IMR-90 (cell line): ENCODE data around the gene DYRK1A. TPM values are rescaled to one million over a fixed set of nuclear protein-coding genes. Genes with fewer than 3 reads are reported as not detected.

Source experiments
- ATAC-seq: fragments of 200-7000 bp; cut with Tn5 transposase; 2 replicates; pipeline ENCODE4 v1.9.1; 2020; ENCODE audit warnings: low read depth, mild to moderate bottlenecking, moderate library complexity
- BruUV-seq: library from RNA; stranded (reverse); fragments of 400-500 nt; replicated peaks from 2 replicates; lab custom pipeline; 2021; lab: Mats Ljungman, UMichigan
- CTCF ChIA-PET: fragments of 300-600 bp; formaldehyde crosslinking; extraction: SDS; loops from one replicate; lab custom pipeline; 2021; ENCODE audit warnings: antibody characterized with exemption; lab: Yijun Ruan, JAX
- POLR2A ChIA-PET: fragments of 300-600 bp; sonication (Branson Sonifier 250); formaldehyde crosslinking; loops from one replicate; lab custom pipeline; 2022; ENCODE audit warnings: antibody characterized with exemption; ENCODE audit not compliant: unreplicated experiment; lab: Charles Lee
- DNase-seq: peaks from one replicate; pipeline ENCODE4 v3.0.0; 2013
- H2AFZ ChIP-seq: replicated peaks from 2 replicates; pipeline ENCODE3; 2013; ENCODE audit warnings: low read length, mild to moderate bottlenecking; ENCODE audit not compliant: poor library complexity
- H2AK5ac ChIP-seq: 2 replicates; pipeline ENCODE4 v1.6.1; 2013; ENCODE audit warnings: low read depth, low read length, inconsistent platforms
- H2AK9ac ChIP-seq: replicated peaks from 2 replicates; pipeline ENCODE3; 2013; ENCODE audit warnings: mild to moderate bottlenecking, low read depth, low read length, moderate library complexity; ENCODE audit not compliant: poor library complexity
- H2BK120ac ChIP-seq: 2 replicates; pipeline ENCODE4 v1.6.1; 2013; ENCODE audit warnings: low read depth, low read length, inconsistent platforms
- H2BK15ac ChIP-seq: 3 replicates; pipeline ENCODE4 v1.6.1; 2013; ENCODE audit warnings: low read depth, low read length, inconsistent platforms
- H2BK20ac ChIP-seq: 2 replicates; pipeline ENCODE4 v1.6.1; 2013; ENCODE audit warnings: low read depth, mild to moderate bottlenecking, inconsistent platforms, low read length, moderate library complexity
- H2BK5ac ChIP-seq: 2 replicates; pipeline ENCODE4 v1.6.1; 2013; ENCODE audit warnings: mild to moderate bottlenecking, low read depth, low read length, inconsistent platforms; ENCODE audit not compliant: poor library complexity, severe bottlenecking
- H3K14ac ChIP-seq: replicated peaks from 2 replicates; pipeline ENCODE4 v1.6.1; 2013; ENCODE audit warnings: low read depth, low read length, inconsistent platforms
- H3K18ac ChIP-seq: 2 replicates; pipeline ENCODE4 v1.6.1; 2013; ENCODE audit warnings: low read depth, low read length, control low read depth
- H3K23ac ChIP-seq: 2 replicates; pipeline ENCODE4 v1.6.1; 2013; ENCODE audit warnings: low read depth, low read length, inconsistent platforms
- H3K27ac ChIP-seq: 2 replicates; pipeline ENCODE4 v1.5.1; 2013; ENCODE audit warnings: mild to moderate bottlenecking, control low read depth, low read length; ENCODE audit not compliant: insufficient read depth
- H3K27me3 ChIP-seq: 2 replicates; pipeline ENCODE4 v1.6.1; 2013; ENCODE audit warnings: low read length; ENCODE audit not compliant: control insufficient read depth, insufficient read depth
- H3K36me3 ChIP-seq: 2 replicates; pipeline ENCODE4 v1.6.1; 2013; ENCODE audit warnings: low read length, mixed read lengths; ENCODE audit not compliant: control insufficient read depth, insufficient read depth
- H3K4ac ChIP-seq: 2 replicates; pipeline ENCODE4 v1.6.1; 2013; ENCODE audit warnings: low read depth, low read length, inconsistent platforms
- H3K4me1 ChIP-seq: 2 replicates; pipeline ENCODE4 v1.6.1; 2013; ENCODE audit warnings: low read length, mixed read lengths; ENCODE audit not compliant: control insufficient read depth, insufficient read depth
- H3K4me2 ChIP-seq: 2 replicates; pipeline ENCODE4 v1.6.1; 2013; ENCODE audit warnings: low read depth, mild to moderate bottlenecking, control low read depth, low read length, moderate library complexity
- H3K4me3 ChIP-seq: 2 replicates; pipeline ENCODE4 v1.5.1; 2013; ENCODE audit warnings: low read depth, mild to moderate bottlenecking, control low read depth, low read length, moderate library complexity; ENCODE audit not compliant: insufficient read depth
- H3K56ac ChIP-seq: 2 replicates; pipeline ENCODE4 v1.6.1; 2013; ENCODE audit warnings: low read length, inconsistent platforms; ENCODE audit not compliant: insufficient read depth; ENCODE audit errors: extremely low read depth
- H3K79me1 ChIP-seq, 2 experiments: 2 replicates each; pipeline ENCODE4 v1.6.1; 2013; ENCODE audit warnings: low read length in 2 of 2, inconsistent platforms in 1 of 2, low read depth in 1 of 2
- H3K9ac ChIP-seq: 2 replicates; pipeline ENCODE4 v1.6.1; 2013; ENCODE audit warnings: low read depth, low read length, control low read depth
- H3K9me1 ChIP-seq: 2 replicates; pipeline ENCODE4 v1.6.1; 2013; ENCODE audit warnings: low read length, inconsistent platforms; ENCODE audit not compliant: insufficient read depth
- H3K9me3 ChIP-seq: 2 replicates; pipeline ENCODE4 v1.6.1; 2013; ENCODE audit warnings: low read length; ENCODE audit not compliant: control insufficient read depth, insufficient read depth
- H4K20me1 ChIP-seq: 2 replicates; pipeline ENCODE4 v1.6.1; 2013; ENCODE audit warnings: low read length, inconsistent platforms; ENCODE audit not compliant: insufficient read depth
- H4K5ac ChIP-seq: 2 replicates; pipeline ENCODE4 v1.6.1; 2013; ENCODE audit warnings: mild to moderate bottlenecking, low read depth, low read length, control low read depth
- H4K8ac ChIP-seq, 2 experiments: 2 replicates each; pipeline ENCODE4 v1.6.1; 2013; ENCODE audit warnings: low read depth in 2 of 2, low read length in 2 of 2, control low read depth in 1 of 2, inconsistent platforms in 1 of 2
- H4K91ac ChIP-seq: 2 replicates; pipeline ENCODE4 v1.6.1; 2013; ENCODE audit warnings: low read depth, low read length, inconsistent platforms; ENCODE audit not compliant: insufficient read depth
- BHLHE40 ChIP-seq: fragments of 150-350 bp; IDR thresholded peaks from 2 replicates; pipeline ENCODE4 v1.6.1; 2016; ENCODE audit warnings: mild to moderate bottlenecking, low read depth, low read length
- CEBPB ChIP-seq: IDR thresholded peaks from 2 replicates; pipeline ENCODE4 v1.6.1; 2012; ENCODE audit warnings: low read depth, low read length, improper control_type of control experiment
- CHD1 ChIP-seq: IDR thresholded peaks from 2 replicates; pipeline ENCODE4 v1.6.1; 2012; ENCODE audit warnings: low read depth, low read length, improper control_type of control experiment
- FOS ChIP-seq: fragments of 150-350 bp; IDR thresholded peaks from 2 replicates; pipeline ENCODE4 v1.6.1; 2016; ENCODE audit warnings: low read depth, low read length
- MAFK ChIP-seq: IDR thresholded peaks from 2 replicates; pipeline ENCODE4 v1.6.1; 2012; ENCODE audit warnings: low read depth, low read length, improper control_type of control experiment
- MAZ ChIP-seq: IDR thresholded peaks from 2 replicates; pipeline ENCODE4 v1.6.1; 2012; ENCODE audit warnings: low read depth, mild to moderate bottlenecking, low read length, improper control_type of control experiment, moderate library complexity, borderline replicate concordance
- MXI1 ChIP-seq: IDR thresholded peaks from 2 replicates; pipeline ENCODE4 v1.6.1; 2012; ENCODE audit warnings: low read depth, mild to moderate bottlenecking, low read length, moderate library complexity, borderline replicate concordance
- NFE2L2 ChIP-seq: fragments of 150-350 bp; IDR thresholded peaks from 2 replicates; pipeline ENCODE4 v1.6.1; 2016; ENCODE audit warnings: low read depth, mild to moderate bottlenecking, low read length
- POLR2A ChIP-seq: IDR thresholded peaks from 2 replicates; pipeline ENCODE4 v1.6.1; 2012; ENCODE audit warnings: mild to moderate bottlenecking, low read depth, low read length
- RAD21 ChIP-seq: IDR thresholded peaks from 2 replicates; pipeline ENCODE4 v1.6.1; 2012; ENCODE audit warnings: low read length, improper control_type of control experiment
- RCOR1 ChIP-seq: IDR thresholded peaks from 2 replicates; pipeline ENCODE4 v1.6.1; 2012; ENCODE audit warnings: mild to moderate bottlenecking, low read length, improper control_type of control experiment; ENCODE audit not compliant: insufficient replicate concordance
- RFX5 ChIP-seq: IDR thresholded peaks from 2 replicates; pipeline ENCODE4 v1.8.0; 2012; ENCODE audit warnings: low read depth, mild to moderate bottlenecking, low read length, moderate library complexity
- SMC3 ChIP-seq: fragments of 150-350 bp; IDR thresholded peaks from 2 replicates; pipeline ENCODE4 v1.6.1; 2016; ENCODE audit warnings: low read depth, mild to moderate bottlenecking, antibody characterized with exemption, low read length, moderate library complexity
- WGBS, 2 experiments: methylation state at CpG; one replicate each; pipeline versions ENCODE4 v1.1.5 to v1.1.7; 2013; ENCODE audit warnings: missing lambda C conversion rate in 2 of 2; ENCODE audit not compliant: insufficient read length in 1 of 2; ENCODE audit errors: extremely low coverage in 2 of 2; 5-methylcytosine and 5-hydroxymethylcytosine counted together
- dilution Hi-C: fragments of 300-500 bp; cut with HindIII; formaldehyde crosslinking; loops from one replicate; pipeline ENCODE4 v1.14.3; 2018; ENCODE audit warnings: low sequenced_read_pairs; ENCODE audit not compliant: unreplicated experiment
- in situ Hi-C: fragments of 300-500 bp; cut with MboI; formaldehyde crosslinking; loops from 3 replicates; pipeline ENCODE4 v1.14.3; 2019; ENCODE audit warnings: low sequenced_read_pairs, inconsistent platforms, mixed read lengths
- intact Hi-C: fragments of 100-400 bp; cut with micrococcal nuclease; formaldehyde crosslinking; loops from 2 replicates; pipeline ENCODE4 v1.10.0; 2022
- polyA plus RNA-seq, 3 experiments: library from polyadenylated mRNA; depleted of rRNA; stranded (reverse); fragments of >200 nt; gene quantifications; 2 replicates each; pipeline ENCODE4 v1.2.3, GENCODE V29; 2012; ENCODE audit warnings: low replicate concordance in 1 of 3
- total RNA-seq: library from RNA; depleted of rRNA; stranded (reverse); fragments of >200 nt; gene quantifications from 2 replicates; pipeline ENCODE4 v1.2.3, GENCODE V29; 2012
- TF ChIP-seq, protein P1 (sequence below): fragments of 150-350 bp; IDR thresholded peaks from 2 replicates; pipeline ENCODE4 v1.6.1; 2016; ENCODE audit warnings: low read depth, mild to moderate bottlenecking, low read length, moderate library complexity, borderline replicate concordance
- TF ChIP-seq, protein P2 (sequence below): fragments of 150-350 bp; IDR thresholded peaks from 2 replicates; pipeline ENCODE4 v1.6.1; 2017; ENCODE audit warnings: mild to moderate bottlenecking, antibody characterized with exemption, low read length, low read depth
- TF ChIP-seq, protein P3 (sequence below): conservative IDR thresholded peaks from 2 replicates; pipeline ENCODE4 v1.5.1; 2012; ENCODE audit warnings: mild to moderate bottlenecking, low read depth, low read length, improper control_type of control experiment

DYRK1A gene
- total and polyA plus RNA-seq, 2 of the 4 experiments (the other 2 are of a cell fraction) = 18.6 to 50.5 TPM

DNA sequence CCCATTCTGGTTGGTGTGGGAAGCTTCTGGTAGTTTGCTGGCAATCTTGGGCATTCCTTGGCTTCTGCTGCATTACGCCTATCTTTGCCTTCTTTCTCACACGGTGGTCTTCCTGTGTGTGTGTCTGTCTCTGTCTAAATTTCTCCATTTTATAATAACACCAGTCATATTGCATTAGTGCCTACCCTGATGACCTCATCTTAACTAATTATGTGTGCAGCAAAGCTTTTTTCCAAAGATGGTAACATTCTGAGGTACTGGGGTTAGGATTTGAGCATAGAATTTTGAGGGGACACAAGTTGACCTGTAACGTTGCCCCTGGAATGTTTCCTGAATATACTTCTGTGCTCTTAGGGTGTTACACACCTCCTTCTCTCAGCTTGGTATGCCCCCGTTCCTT lies 77.1 kb downstream of the DYRK1A start:
- intact Hi-C loops (no loop called here), dilution Hi-C loops (no loop called here), in situ Hi-C loops (no loop called here)
- Histone ChIP-seq H3K4ac (no peak overlapping the region), H2AFZ (no peak overlapping the region), H3K4me3 (no peak overlapping the region), H3K23ac (peak overlapping the region; percentile 68; the same call in 1 of the 2 replicates), H4K91ac (no peak overlapping the region), H3K9ac (no peak overlapping the region), H4K8ac (no peak overlapping the region), H3K9me3 (no peaks in the 10 kb centered on the region), H3K79me1 (peaks cover 32 to 62% of the 10 kb centered on the region in 2 experiments), H2BK20ac (no peak overlapping the region), H2BK5ac (no peak overlapping the region), H3K14ac (no peak overlapping the region), H3K9me1 (peaks cover 23% of the 10 kb centered on the region), H2BK15ac (no peak overlapping the region), H3K4me1 (peaks cover 10% of the 10 kb centered on the region), H2AK5ac (no peak overlapping the region), H2BK120ac (no peak overlapping the region), H3K27ac (no peak overlapping the region), H3K36me3 (peaks cover 2% of the 10 kb centered on the region; the same call in 1 of the 2 replicates), H2AK9ac (no peak overlapping the region), H3K27me3 (no peaks in the 10 kb centered on the region), H4K20me1 (peaks cover 57% of the 10 kb centered on the region), H3K4me2 (no peak overlapping the region), H3K18ac (no peak overlapping the region), H4K5ac (no peak overlapping the region), H3K56ac (no peak overlapping the region)
- ChIA-PET POLR2A (no interaction called here), CTCF (interaction anchor here (0.6 kb wide), 1 partner anchor 20 kb away, joined by 3 read pairs; no protein-coding TSS in a partner anchor)
- no CpG with 5 or more reads among the region's 4 CpGs for WGBS, 2 experiments
- BruUV-seq = no TSS peak
- TF ChIP-seq BHLHE40 (no peak), RCOR1 (no peak), RFX5 (no peak), CEBPB (no peak), SMC3 (no peak), MXI1 (no peak), RAD21 (no peak), FOS (no peak), MAFK (no peak), POLR2A (no peak), MAZ (no peak), CHD1 (no peak), NFE2L2 (no peak)
- TF ChIP-seq, protein P1, sequence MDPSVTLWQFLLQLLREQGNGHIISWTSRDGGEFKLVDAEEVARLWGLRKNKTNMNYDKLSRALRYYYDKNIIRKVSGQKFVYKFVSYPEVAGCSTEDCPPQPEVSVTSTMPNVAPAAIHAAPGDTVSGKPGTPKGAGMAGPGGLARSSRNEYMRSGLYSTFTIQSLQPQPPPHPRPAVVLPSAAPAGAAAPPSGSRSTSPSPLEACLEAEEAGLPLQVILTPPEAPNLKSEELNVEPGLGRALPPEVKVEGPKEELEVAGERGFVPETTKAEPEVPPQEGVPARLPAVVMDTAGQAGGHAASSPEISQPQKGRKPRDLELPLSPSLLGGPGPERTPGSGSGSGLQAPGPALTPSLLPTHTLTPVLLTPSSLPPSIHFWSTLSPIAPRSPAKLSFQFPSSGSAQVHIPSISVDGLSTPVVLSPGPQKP = no peak
- TF ChIP-seq, protein P2, sequence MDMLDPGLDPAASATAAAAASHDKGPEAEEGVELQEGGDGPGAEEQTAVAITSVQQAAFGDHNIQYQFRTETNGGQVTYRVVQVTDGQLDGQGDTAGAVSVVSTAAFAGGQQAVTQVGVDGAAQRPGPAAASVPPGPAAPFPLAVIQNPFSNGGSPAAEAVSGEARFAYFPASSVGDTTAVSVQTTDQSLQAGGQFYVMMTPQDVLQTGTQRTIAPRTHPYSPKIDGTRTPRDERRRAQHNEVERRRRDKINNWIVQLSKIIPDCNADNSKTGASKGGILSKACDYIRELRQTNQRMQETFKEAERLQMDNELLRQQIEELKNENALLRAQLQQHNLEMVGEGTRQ = no peak
- TF ChIP-seq, protein P3, sequence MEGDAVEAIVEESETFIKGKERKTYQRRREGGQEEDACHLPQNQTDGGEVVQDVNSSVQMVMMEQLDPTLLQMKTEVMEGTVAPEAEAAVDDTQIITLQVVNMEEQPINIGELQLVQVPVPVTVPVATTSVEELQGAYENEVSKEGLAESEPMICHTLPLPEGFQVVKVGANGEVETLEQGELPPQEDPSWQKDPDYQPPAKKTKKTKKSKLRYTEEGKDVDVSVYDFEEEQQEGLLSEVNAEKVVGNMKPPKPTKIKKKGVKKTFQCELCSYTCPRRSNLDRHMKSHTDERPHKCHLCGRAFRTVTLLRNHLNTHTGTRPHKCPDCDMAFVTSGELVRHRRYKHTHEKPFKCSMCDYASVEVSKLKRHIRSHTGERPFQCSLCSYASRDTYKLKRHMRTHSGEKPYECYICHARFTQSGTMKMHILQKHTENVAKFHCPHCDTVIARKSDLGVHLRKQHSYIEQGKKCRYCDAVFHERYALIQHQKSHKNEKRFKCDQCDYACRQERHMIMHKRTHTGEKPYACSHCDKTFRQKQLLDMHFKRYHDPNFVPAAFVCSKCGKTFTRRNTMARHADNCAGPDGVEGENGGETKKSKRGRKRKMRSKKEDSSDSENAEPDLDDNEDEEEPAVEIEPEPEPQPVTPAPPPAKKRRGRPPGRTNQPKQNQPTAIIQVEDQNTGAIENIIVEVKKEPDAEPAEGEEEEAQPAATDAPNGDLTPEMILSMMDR = no peak
- DNase-seq (no peak), ATAC-seq (no peak)
